ENCODE measurements around the gene SDK2. TPM values are rescaled to one million over a fixed set of nuclear protein-coding genes. Genes with fewer than 3 reads are reported as not detected.

SDK2 gene
- total and polyA plus RNA-seq, 2 of the 8 experiments (the other 6 are each of a cell fraction or from before 2014, with no cell fraction given), result 3.9 to 4.1 TPM

- Histone ChIP-seq H2AK5ac (ENCODE audit: low read depth, low read length) (no peak overlapping the region), H3K14ac (ENCODE audit: insufficient read length) (no peak overlapping the region), H4K8ac (ENCODE audit: extremely low read depth, insufficient read depth, low read length) (no peak overlapping the region), H4K91ac (replicated peaks; ENCODE audit: insufficient read length, low read length) (no peak overlapping the region), H3K4me3 (ENCODE audit: extremely low read depth in 1 of 4, insufficient read depth in 2 of 4, low read depth in 3 of 4, low read length in 4 of 4) (no peak overlapping the region), H3K36me3 (ENCODE audit: control insufficient read depth in 2 of 4, insufficient read depth in 4 of 4, low read length in 3 of 4) (peaks cover 0 to 6% (median 2%) of the 10 kb centered on the region in 4 experiments; a peak in 3 of 8 replicates), H3K27ac (ENCODE audit: low read depth, low read length) (no peak overlapping the region), H3K9me3 (ENCODE audit: insufficient read depth in 2 of 2, low read depth in 1 of 2, low read length in 1 of 2) (no peaks in the 10 kb centered on the region), H3K4ac (replicated peaks; ENCODE audit: insufficient read length, low read depth, low read length) (no peak overlapping the region), H2BK15ac (ENCODE audit: low read length) (no peak overlapping the region), H3K23ac (ENCODE audit: insufficient read length) (no peak overlapping the region), H2AFZ (ENCODE audit: low read length) (no peak overlapping the region), H3K4me2 (ENCODE audit: insufficient read depth in 1 of 2, low read depth in 2 of 2, low read length in 2 of 2) (no peak overlapping the region), H2BK12ac (ENCODE audit: low read depth, low read length) (no peak overlapping the region), H3K79me1 (ENCODE audit: low read depth, low read length) (peaks cover 11% of the 10 kb centered on the region), H4K5ac (ENCODE audit: insufficient read length, low read depth, low read length) (no peak overlapping the region), H3K27me3 (replicated peaks in 1 of 4; ENCODE audit: control insufficient read depth in 3 of 4, extremely low read depth in 1 of 4, insufficient read depth in 3 of 4, low read length in 3 of 4) (no peaks in the 10 kb centered on the region), H4K20me1 (replicated peaks in 1 of 2; ENCODE audit: control insufficient read depth in 1 of 2, insufficient read depth in 2 of 2, low read length in 2 of 2) (peaks cover 3 to 4% of the 10 kb centered on the region in 2 experiments), H3K79me2 (ENCODE audit: control insufficient read depth in 1 of 2, insufficient read depth in 2 of 2, low read length in 2 of 2) (0 out of 4 replicates have a peak, but pooled peaks cover 0 to 3% of the 10 kb centered on the region in 2 experiments), H2BK120ac (replicated peaks; ENCODE audit: low read depth, low read length) (no peak overlapping the region), H3K4me1 (replicated peaks in 1 of 4; ENCODE audit: control insufficient read depth in 3 of 4, insufficient read depth in 4 of 4, low read length in 3 of 4) (peaks cover 0 to 18% (median 7%) of the 10 kb centered on the region in 4 experiments; a peak in 6 of 7 replicates), H2BK5ac (ENCODE audit: low read depth, low read length) (no peak overlapping the region), H3K18ac (ENCODE audit: extremely low read depth, low read length) (no peak overlapping the region), H2BK20ac (ENCODE audit: low read length) (no peak overlapping the region), H3K9ac (replicated peaks in 1 of 4; ENCODE audit: extremely low read depth in 1 of 4, low read depth in 3 of 4, low read length in 3 of 4) (no peak overlapping the region), H3K56ac (replicated peaks; ENCODE audit: insufficient read length, low read depth, low read length) (no peak overlapping the region), H3K23me2 (ENCODE audit: low read depth, low read length) (no peaks in the 10 kb centered on the region; the same call in 1 of the 2 replicates)
- 89% methylated on average over 8 of the region's 8 CpGs; no CpG with 5 or more reads in 1 of the 2 experiments for WGBS, 2 experiments (ENCODE audit: extremely low coverage in 1 of 2, insufficient coverage in 1 of 2, insufficient read length in 1 of 2, insufficient replicate concordance in 2 of 2, low coverage in 1 of 2, low lambda C conversion rate in 2 of 2, missing lambda C conversion rate in 1 of 2)
- TF ChIP-seq KDM1A (IDR thresholded peaks at IDR 0.05; ENCODE audit: borderline replicate concordance, low read length), result peak; percentile 73; the same call in 1 of the 2 replicates
- 0 out of 2 replicates have a peak, but pooled peaks have one; percentile 27 for TF ChIP-seq EGR1 (IDR thresholded peaks at IDR 0.05; ENCODE audit: borderline replicate concordance, low read depth, low read length)
- TF ChIP-seq GTF2F1 (IDR thresholded peaks at IDR 0.05; ENCODE audit: borderline replicate concordance, low read depth, low read length), result no peak
- FAIRE-seq, result no peak
- DNase-seq (ENCODE audit: low read depth in 1 of 2, low spot score in 2 of 2), result no peak
- ChIA-PET POLR2A (ENCODE audit: partially characterized antibody) (interaction anchor here (0.7 to 1.6 kb wide), 2 partner anchors 11 to 26 kb away, joined by 3 to 4 read pairs; no protein-coding TSS in a partner anchor), CTCF (ENCODE audit: partially characterized antibody) (interaction anchor here (1.2 kb wide), 1 partner anchor 20 kb away, joined by 3 read pairs; no protein-coding TSS in a partner anchor)
These were observed 357.4 kb downstream of the SDK2 start for GRCh38 chr17:73286863-73287296.
